Naive thymus-derived CD4-positive, alpha-beta T cell (primary cell): ENCODE measurements around the gene NDRG4. TPM values are rescaled to one million over a fixed set of nuclear protein-coding genes. Genes with fewer than 3 reads are reported as not detected.

Experiments
- ATAC-seq: fragments of 150-1000 bp; cut with Tn5 transposase; 2 replicates; pipeline ENCODE4 v1.10.0; 2021; ENCODE audit warnings: mild to moderate bottlenecking, moderate library complexity
- CTCF ChIA-PET: fragments of 350-600 bp; sonication (Branson Sonifier 250); formaldehyde crosslinking; loops from one replicate; lab custom pipeline; 2021; ENCODE audit warnings: antibody characterized with exemption; lab: Charles Lee
- POLR2A ChIA-PET: fragments of 350-600 bp; sonication (Branson Sonifier 250); formaldehyde crosslinking; loops from one replicate; lab custom pipeline; 2021; ENCODE audit warnings: antibody characterized with exemption, inconsistent platforms; lab: Charles Lee
- DNase-seq, 9 donors: peaks; one replicate each; pipeline versions ENCODE4 v3.0.0 to v3.0.0-alpha.2; 2020 to 2022; ENCODE audit warnings: mixed read lengths in 1 of 9
- H3K27ac ChIP-seq: one replicate; pipeline ENCODE4 v1.7.0; 2013; ENCODE audit warnings: mild to moderate bottlenecking, low read depth, low read length, moderate library complexity
- H3K27me3 ChIP-seq, 2 donors: one replicate each; pipeline ENCODE4 v1.7.0; 2013; ENCODE audit warnings: low read length in 2 of 2, mild to moderate bottlenecking in 2 of 2, moderate library complexity in 2 of 2; ENCODE audit not compliant: control insufficient read depth in 2 of 2, insufficient read depth in 2 of 2
- H3K36me3 ChIP-seq, 3 experiments: 1 replicate in 2 of 3; 2 replicates in 1 of 3; pipeline ENCODE4 v1.7.0; 2013; ENCODE audit warnings: low read length in 3 of 3, mild to moderate bottlenecking in 3 of 3, moderate library complexity in 1 of 3; ENCODE audit not compliant: insufficient read depth in 3 of 3, control insufficient read depth in 2 of 3
- H3K4me1 ChIP-seq, 2 donors: one replicate each; pipeline ENCODE4 v1.7.0; 2013; ENCODE audit warnings: low read length in 2 of 2, mild to moderate bottlenecking in 2 of 2, moderate library complexity in 1 of 2; ENCODE audit not compliant: control insufficient read depth in 2 of 2, insufficient read depth in 2 of 2
- H3K4me3 ChIP-seq: 2 replicates; pipeline ENCODE4 v1.7.0; 2013; ENCODE audit warnings: mild to moderate bottlenecking, low read length
- H3K9me3 ChIP-seq, 3 experiments: 1 replicate in 2 of 3; 2 replicates in 1 of 3; pipeline ENCODE4 v1.7.0; 2013; ENCODE audit warnings: low read length in 3 of 3; ENCODE audit not compliant: control insufficient read depth in 2 of 3
- H3K27ac Mint-ChIP-seq, 9 donors: one replicate each; pipeline ENCODE4 v1.8.0; 2020 to 2022; ENCODE audit warnings: mixed read lengths in 9 of 9, mild to moderate bottlenecking in 8 of 9, moderate library complexity in 5 of 9, inconsistent platforms in 2 of 9
- H3K27me3 Mint-ChIP-seq, 5 donors: one replicate each; pipeline ENCODE4 v1.8.0; 2021 to 2022; ENCODE audit warnings: mixed read lengths in 5 of 5, mild to moderate bottlenecking in 1 of 5
- H3K36me3 Mint-ChIP-seq, 5 donors: one replicate each; pipeline ENCODE4 v1.8.0; 2020 to 2022; ENCODE audit warnings: mixed read lengths in 5 of 5, mild to moderate bottlenecking in 3 of 5, inconsistent platforms in 1 of 5
- H3K4me1 Mint-ChIP-seq, 7 donors: one replicate each; pipeline ENCODE4 v1.8.0; 2020 to 2022; ENCODE audit warnings: mixed read lengths in 7 of 7, mild to moderate bottlenecking in 3 of 7, inconsistent platforms in 1 of 7
- H3K4me3 Mint-ChIP-seq, 10 donors: one replicate each; pipeline ENCODE4 v1.8.0; 2020 to 2022; ENCODE audit warnings: mild to moderate bottlenecking in 10 of 10, mixed read lengths in 10 of 10, moderate library complexity in 6 of 10, inconsistent platforms in 2 of 10
- H3K9me3 Mint-ChIP-seq, 11 donors: one replicate each; pipeline ENCODE4 v1.8.0; 2020 to 2022; ENCODE audit warnings: mixed read lengths in 11 of 11, mild to moderate bottlenecking in 4 of 11, inconsistent platforms in 1 of 11, moderate library complexity in 1 of 11
- intact Hi-C, 2 donors: fragments of 100-400 bp; cut with micrococcal nuclease; formaldehyde crosslinking; loops; one replicate each; pipeline ENCODE4 v1.15.1; 2023
- polyA plus RNA-seq, 2 donors: library from polyadenylated mRNA; unstranded; fragments of 300-500 nt; fragmentation: Illumina TruSeq; gene quantifications; one replicate each; pipeline ENCODE4 v1.2.3, GENCODE V29; 2021
- total RNA-seq, 6 experiments: library from RNA in 5 of 6; stranded (reverse) in 5 of 6; gene quantifications; 1 replicate in 5 of 6; 2 replicates in 1 of 6; pipeline ENCODE4 v1.2.3 and lab custom pipeline; 2021 to 2026

The NDRG4 gene
- total and polyA plus RNA-seq, 7 experiments from 2014 or later: 0.63 to 5.3 (median 2.4) TPM

DNA sequence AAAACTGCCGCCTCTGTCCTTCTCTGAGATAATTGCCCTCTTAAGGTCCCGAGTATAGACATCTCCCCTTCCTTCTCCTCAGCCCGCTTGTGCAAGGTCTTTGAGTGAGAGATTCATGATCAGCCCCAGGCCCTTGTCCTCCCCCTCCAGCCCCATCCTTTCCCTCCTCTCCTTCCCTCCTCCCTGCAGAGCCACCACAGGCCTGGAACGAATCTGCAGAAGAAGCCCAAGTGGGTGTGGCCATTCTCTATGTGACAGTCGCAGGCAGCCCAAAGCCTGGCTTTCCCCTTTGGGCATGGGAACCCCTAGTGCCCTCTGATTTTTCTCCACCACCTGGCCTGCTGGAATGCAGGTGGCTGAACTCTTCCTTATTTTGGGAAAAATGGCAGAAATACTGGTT, 7.2 kb upstream of the NDRG4 start:
- ChIA-PET CTCF (interaction anchor here (0.6 to 2.3 kb wide), 3 partner anchors 22 to 156 kb away, joined by 3 to 5 read pairs (median 5); no protein-coding TSS in a partner anchor), POLR2A (interaction anchor here (0.6 kb wide), 1 partner anchor 164 kb away, joined by 3 read pairs; no protein-coding TSS in a partner anchor)
- H3K4me1 Mint-ChIP-seq: peaks cover 0 to 12% (median 0%) of the 10 kb centered on the region in 7 donors
- no peak overlapping the region for H3K27ac ChIP-seq
- H3K9me3 ChIP-seq: no peaks in the 10 kb centered on the region
- peaks cover 0 to 3% of the 10 kb centered on the region in 2 donors for H3K4me1 ChIP-seq
- H3K27me3 ChIP-seq: no peaks in the 10 kb centered on the region
- no peak overlapping the region for H3K4me3 ChIP-seq
- peak overlapping the region in 2 of 9 donors; percentile 47 for H3K27ac Mint-ChIP-seq
- ATAC-seq (no peak), DNase-seq (no peak)
- intact Hi-C loops: no loop called here
- peaks cover 0 to 6% (median 0%) of the 10 kb centered on the region in 5 donors for H3K27me3 Mint-ChIP-seq
- H3K4me3 Mint-ChIP-seq: no peak overlapping the region
- H3K36me3 ChIP-seq: no peaks in the 10 kb centered on the region
- no peaks in the 10 kb centered on the region for H3K9me3 Mint-ChIP-seq
- no peaks in the 10 kb centered on the region for H3K36me3 Mint-ChIP-seq

DNA sequence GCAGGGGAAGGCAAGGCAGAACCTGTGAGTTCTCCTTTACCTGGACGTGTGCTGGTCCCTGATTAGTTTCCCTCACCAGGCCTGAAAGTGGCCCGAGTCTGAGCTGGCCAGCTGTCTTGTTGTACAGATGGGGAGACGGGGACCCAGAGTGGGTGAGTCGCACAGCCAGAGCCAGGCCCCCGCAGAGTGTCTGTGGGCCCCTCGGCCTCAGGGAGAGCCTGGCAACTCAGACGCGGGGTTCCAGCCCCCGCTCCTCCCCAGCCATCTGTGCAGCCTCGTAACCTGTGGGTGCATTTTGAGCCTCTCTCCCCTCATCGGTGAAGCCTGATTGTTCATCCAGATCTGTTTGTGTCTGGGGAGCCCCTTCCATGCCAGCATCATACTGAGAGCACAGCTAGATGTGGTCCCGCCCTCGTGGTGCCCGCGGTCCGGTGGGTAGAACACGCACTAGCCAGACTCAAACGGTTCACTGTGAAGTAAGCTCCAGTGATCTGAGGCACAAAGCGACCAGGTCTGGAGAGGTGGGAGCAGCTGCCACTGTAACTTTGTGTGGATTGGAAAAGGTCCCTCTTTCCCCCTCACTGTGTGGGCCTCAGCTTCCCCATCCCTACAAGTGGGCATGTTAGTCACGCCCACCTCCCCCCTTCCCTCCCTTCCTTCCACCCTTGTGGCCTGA, 6.0 kb upstream of the NDRG4 start:
- ATAC-seq (no peak), DNase-seq (no peak)
- H3K27ac ChIP-seq: no peak overlapping the region
- no peaks in the 10 kb centered on the region for H3K27me3 ChIP-seq
- POLR2A ChIA-PET: no interaction called here
- Mint-ChIP-seq H3K4me3 (no peak overlapping the region), H3K36me3 (no peaks in the 10 kb centered on the region), H3K4me1 (peaks cover 0 to 14% (median 0%) of the 10 kb centered on the region in 7 donors), H3K27ac (no peak overlapping the region), H3K27me3 (peaks cover 0 to 7% (median 0%) of the 10 kb centered on the region in 5 donors), H3K9me3 (no peaks in the 10 kb centered on the region)
- no peaks in the 10 kb centered on the region for H3K9me3 ChIP-seq
- intact Hi-C loops: no loop called here
- CTCF ChIA-PET: interaction anchor here (1.2 to 2.3 kb wide), 2 partner anchors 18 to 157 kb away, joined by 3 to 5 read pairs; no protein-coding TSS in a partner anchor
- peaks cover 0 to 3% of the 10 kb centered on the region in 2 donors for H3K4me1 ChIP-seq
- no peaks in the 10 kb centered on the region for H3K36me3 ChIP-seq
- no peak overlapping the region for H3K4me3 ChIP-seq

DNA sequence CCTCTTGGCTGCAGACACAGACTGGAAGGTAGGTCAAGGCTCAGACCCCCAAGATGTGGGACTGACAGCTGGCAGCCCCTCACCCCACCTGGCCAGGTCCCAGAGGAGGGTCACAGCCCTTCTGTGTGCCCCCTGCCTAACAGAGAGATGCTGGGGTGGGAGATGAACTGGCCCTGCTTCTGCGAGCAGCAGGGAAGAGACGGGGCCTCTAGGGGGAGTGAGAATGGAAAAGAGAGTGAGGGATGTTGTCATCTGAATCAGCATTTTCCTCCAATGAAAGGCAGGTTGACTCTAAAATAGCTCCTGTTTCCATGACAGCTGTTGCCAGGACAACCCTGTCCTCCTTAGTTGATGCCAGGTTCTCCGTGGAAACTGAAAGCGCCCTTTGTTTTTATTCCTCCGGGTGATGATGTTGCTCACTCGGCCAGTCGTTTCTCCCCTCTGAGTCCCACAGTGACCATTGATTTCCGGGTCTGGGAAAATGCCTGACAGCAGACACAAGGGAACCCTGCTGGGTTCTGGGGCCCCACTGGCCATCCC, 4.9 kb upstream of the NDRG4 start:
- POLR2A ChIA-PET: no interaction called here
- no peaks in the 10 kb centered on the region for H3K27me3 ChIP-seq
- H3K9me3 ChIP-seq: no peaks in the 10 kb centered on the region
- peaks cover 0 to 14% (median 3%) of the 10 kb centered on the region in 7 donors for H3K4me1 Mint-ChIP-seq
- no peak overlapping the region for H3K27ac ChIP-seq
- no peak overlapping the region for H3K4me3 ChIP-seq
- no peaks in the 10 kb centered on the region for H3K36me3 ChIP-seq
- peaks cover 0 to 14% (median 0%) of the 10 kb centered on the region in 5 donors for H3K27me3 Mint-ChIP-seq
- H3K4me1 ChIP-seq: peaks cover 0 to 3% of the 10 kb centered on the region in 2 donors
- peak in 8 of 9 donors; percentile 23 to 83 (median 56) for DNase-seq
- no peaks in the 10 kb centered on the region for H3K9me3 Mint-ChIP-seq
- peak overlapping the region in 5 of 9 donors; percentile 36 to 75 (median 59) for H3K27ac Mint-ChIP-seq
- CTCF ChIA-PET: interaction anchor here (2.3 kb wide), 1 partner anchor 159 kb away, joined by 5 read pairs; no protein-coding TSS in a partner anchor
- ATAC-seq: peak; percentile 63
- H3K36me3 Mint-ChIP-seq: no peaks in the 10 kb centered on the region
- peak overlapping the region in 1 of 10 donors; percentile 11 for H3K4me3 Mint-ChIP-seq
- intact Hi-C loops: loop anchor here in 1 of 2 donors (1.0 kb wide), 2 partner anchors 135 to 261 kb away; no protein-coding TSS in a partner anchor

DNA sequence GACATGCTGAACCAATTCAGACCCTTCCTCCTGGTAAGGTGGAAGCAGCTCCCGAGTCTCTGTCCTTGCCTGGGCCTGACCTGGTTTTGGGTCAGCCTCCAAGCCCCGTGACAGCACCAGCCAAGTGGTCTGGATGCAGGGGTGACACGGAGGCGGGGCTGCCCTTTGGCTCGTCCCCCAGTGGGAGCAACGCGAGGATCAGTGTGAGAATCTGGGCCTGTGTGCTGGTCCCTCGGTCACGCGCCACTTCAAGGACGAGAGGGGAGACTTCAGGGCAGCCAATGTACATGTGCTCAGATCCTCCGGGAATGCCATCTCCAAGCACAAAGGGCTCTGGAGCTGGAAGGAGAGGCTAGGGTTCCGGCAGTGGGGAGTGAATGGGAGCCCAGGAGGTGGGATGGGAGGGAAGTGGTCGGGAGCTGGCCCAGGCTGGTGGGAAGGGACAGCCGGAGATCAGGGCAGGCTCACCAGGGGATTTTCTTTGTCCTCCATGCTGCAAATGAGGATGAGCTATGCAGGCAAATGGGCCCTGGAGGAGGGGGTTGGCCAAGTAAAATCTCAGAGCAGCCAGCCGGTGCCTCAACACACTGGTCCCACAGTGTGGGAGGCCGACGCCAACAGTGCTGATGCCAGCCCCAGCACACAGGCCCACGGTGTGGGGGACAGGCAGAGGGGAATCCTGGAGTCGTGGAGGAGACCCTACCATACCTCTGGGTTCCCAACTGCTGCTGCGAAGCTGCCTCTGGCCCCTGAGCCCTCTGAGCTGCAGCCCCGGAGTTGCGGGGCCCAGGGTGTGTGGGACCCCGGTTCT, 4.2 kb upstream of the NDRG4 start:
- peaks cover 0 to 3% of the 10 kb centered on the region in 2 donors for H3K4me1 ChIP-seq
- DNase-seq (no peak), ATAC-seq (no peak)
- ChIA-PET POLR2A (interaction anchor here (0.5 kb wide), 1 partner anchor 46 kb away, joined by 3 read pairs; no protein-coding TSS in a partner anchor), CTCF (no interaction called here)
- Mint-ChIP-seq H3K27me3 (peaks cover 0 to 14% (median 0%) of the 10 kb centered on the region in 5 donors), H3K36me3 (no peaks in the 10 kb centered on the region), H3K27ac (peak overlapping the region in 5 of 9 donors; percentile 36 to 74 (median 59)), H3K4me1 (peaks cover 0 to 18% (median 7%) of the 10 kb centered on the region in 7 donors), H3K9me3 (no peaks in the 10 kb centered on the region), H3K4me3 (peak overlapping the region in 1 of 10 donors; percentile 11)
- intact Hi-C loops: loop anchor here in 1 of 2 donors (1.0 kb wide), 2 partner anchors 135 to 261 kb away; no protein-coding TSS in a partner anchor
- H3K36me3 ChIP-seq: no peaks in the 10 kb centered on the region
- H3K27me3 ChIP-seq: no peaks in the 10 kb centered on the region
- H3K4me3 ChIP-seq: no peak overlapping the region
- H3K9me3 ChIP-seq: no peaks in the 10 kb centered on the region
- no peak overlapping the region for H3K27ac ChIP-seq

DNA sequence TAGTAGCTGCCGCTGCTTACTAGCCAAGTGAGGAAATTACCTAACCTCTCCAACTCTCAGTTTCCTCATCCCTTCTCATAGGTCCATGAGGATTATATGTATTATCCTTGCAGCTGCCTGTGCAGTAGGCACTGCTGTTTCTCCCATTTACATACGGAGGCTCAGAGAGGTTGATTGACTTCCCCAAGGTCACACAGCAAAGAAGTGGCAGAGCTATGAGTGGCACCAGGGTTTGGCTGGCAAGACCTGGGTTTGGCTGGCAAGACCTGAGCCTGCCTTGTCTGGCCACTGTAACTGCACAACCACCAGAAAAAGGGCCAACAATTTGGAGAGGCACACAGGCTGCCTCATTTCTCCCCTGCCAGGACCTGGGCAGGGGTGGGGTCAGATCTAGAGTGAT, 2.5 kb upstream of the NDRG4 start:
- intact Hi-C loops: no loop called here
- Mint-ChIP-seq H3K4me1 (peaks cover 8 to 26% (median 14%) of the 10 kb centered on the region in 7 donors), H3K27ac (peak overlapping the region in 2 of 9 donors; percentile 33 to 78), H3K9me3 (no peaks in the 10 kb centered on the region), H3K27me3 (peaks cover 0 to 14% (median 0%) of the 10 kb centered on the region in 5 donors), H3K36me3 (no peaks in the 10 kb centered on the region), H3K4me3 (peak overlapping the region in 1 of 10 donors; percentile 17)
- no peaks in the 10 kb centered on the region for H3K9me3 ChIP-seq
- no peak overlapping the region for H3K27ac ChIP-seq
- H3K4me3 ChIP-seq: no peak overlapping the region
- POLR2A ChIA-PET: interaction anchor here (0.7 kb wide), 1 partner anchor 13 kb away, joined by 3 read pairs; no protein-coding TSS in a partner anchor
- no peak for DNase-seq
- H3K4me1 ChIP-seq: peaks cover 0 to 11% of the 10 kb centered on the region in 2 donors
- CTCF ChIA-PET: interaction anchor here (1.1 kb wide), 1 partner anchor 9 kb away, joined by 4 read pairs; no protein-coding TSS in a partner anchor
- H3K36me3 ChIP-seq: no peaks in the 10 kb centered on the region
- ATAC-seq: no peak
- no peaks in the 10 kb centered on the region for H3K27me3 ChIP-seq

DNA sequence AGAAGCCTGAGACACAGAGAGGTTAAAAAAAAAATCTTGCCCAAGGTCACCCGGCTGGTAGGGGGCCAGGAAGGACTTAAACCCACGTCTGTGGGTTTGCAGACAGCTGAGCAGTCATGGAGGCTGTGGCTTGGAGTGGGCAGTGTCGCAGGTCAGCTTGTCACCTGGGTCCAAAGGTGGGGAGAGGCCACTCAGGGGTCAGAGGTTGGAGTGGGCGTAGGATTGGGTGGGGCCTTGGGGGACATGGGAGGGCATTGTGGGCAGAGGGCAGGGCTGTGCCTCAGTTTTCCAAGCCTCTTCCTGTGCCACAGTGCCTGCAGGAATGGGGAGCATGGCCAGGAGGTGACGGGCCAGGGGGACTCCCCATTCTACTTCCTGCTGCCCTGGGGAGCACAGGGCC, 2.0 kb upstream of the NDRG4 start:
- H3K27me3 ChIP-seq: no peaks in the 10 kb centered on the region
- no peak for ATAC-seq
- CTCF ChIA-PET: interaction anchor here (1.1 kb wide), 1 partner anchor 9 kb away, joined by 4 read pairs; no protein-coding TSS in a partner anchor
- no peak overlapping the region for H3K27ac ChIP-seq
- H3K27ac Mint-ChIP-seq: peak overlapping the region in 3 of 9 donors; percentile 67 to 78 (median 72)
- POLR2A ChIA-PET: no interaction called here
- no peak for DNase-seq
- H3K9me3 ChIP-seq: no peaks in the 10 kb centered on the region
- H3K36me3 Mint-ChIP-seq: no peaks in the 10 kb centered on the region
- H3K9me3 Mint-ChIP-seq: no peaks in the 10 kb centered on the region
- peaks cover 8 to 26% (median 14%) of the 10 kb centered on the region in 7 donors for H3K4me1 Mint-ChIP-seq
- no peak overlapping the region for H3K4me3 ChIP-seq
- peaks cover 0 to 11% of the 10 kb centered on the region in 2 donors for H3K4me1 ChIP-seq
- intact Hi-C loops: no loop called here
- H3K27me3 Mint-ChIP-seq: peaks cover 0 to 11% (median 0%) of the 10 kb centered on the region in 5 donors
- H3K4me3 Mint-ChIP-seq: peak overlapping the region in 2 of 10 donors; percentile 17 to 33
- H3K36me3 ChIP-seq: no peaks in the 10 kb centered on the region
